ENCODE measurements around the gene GANC.

DNA sequence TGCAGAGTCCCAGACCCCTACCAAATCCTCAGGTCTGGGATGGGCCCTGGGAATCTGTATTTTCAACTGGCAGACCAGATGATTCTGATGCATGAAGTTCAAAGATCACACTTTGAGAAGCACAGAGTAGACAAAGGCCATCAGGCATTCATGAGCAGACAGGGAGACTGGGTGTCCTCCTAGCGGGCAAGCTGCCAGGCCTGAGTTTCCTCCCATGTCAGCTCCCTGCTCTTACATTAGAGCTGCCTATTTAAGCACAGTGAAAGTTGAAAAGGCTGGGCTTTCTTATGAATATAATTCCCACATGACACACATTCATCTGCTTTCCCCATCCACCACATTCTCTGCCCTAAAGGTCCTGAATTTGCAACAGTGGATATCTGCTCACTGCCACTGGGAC lies 100.3 kb downstream of the GANC start:
- TF ChIP-seq, protein P1, sequence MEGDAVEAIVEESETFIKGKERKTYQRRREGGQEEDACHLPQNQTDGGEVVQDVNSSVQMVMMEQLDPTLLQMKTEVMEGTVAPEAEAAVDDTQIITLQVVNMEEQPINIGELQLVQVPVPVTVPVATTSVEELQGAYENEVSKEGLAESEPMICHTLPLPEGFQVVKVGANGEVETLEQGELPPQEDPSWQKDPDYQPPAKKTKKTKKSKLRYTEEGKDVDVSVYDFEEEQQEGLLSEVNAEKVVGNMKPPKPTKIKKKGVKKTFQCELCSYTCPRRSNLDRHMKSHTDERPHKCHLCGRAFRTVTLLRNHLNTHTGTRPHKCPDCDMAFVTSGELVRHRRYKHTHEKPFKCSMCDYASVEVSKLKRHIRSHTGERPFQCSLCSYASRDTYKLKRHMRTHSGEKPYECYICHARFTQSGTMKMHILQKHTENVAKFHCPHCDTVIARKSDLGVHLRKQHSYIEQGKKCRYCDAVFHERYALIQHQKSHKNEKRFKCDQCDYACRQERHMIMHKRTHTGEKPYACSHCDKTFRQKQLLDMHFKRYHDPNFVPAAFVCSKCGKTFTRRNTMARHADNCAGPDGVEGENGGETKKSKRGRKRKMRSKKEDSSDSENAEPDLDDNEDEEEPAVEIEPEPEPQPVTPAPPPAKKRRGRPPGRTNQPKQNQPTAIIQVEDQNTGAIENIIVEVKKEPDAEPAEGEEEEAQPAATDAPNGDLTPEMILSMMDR (IDR thresholded peaks at IDR 0.05), result no peak
- TF ChIP-seq, protein P2, sequence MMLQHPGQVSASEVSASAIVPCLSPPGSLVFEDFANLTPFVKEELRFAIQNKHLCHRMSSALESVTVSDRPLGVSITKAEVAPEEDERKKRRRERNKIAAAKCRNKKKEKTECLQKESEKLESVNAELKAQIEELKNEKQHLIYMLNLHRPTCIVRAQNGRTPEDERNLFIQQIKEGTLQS (CRISPR knock-in tag; conservative IDR thresholded peaks at IDR 0.05), result no peak
- TF ChIP-seq, protein P3, sequence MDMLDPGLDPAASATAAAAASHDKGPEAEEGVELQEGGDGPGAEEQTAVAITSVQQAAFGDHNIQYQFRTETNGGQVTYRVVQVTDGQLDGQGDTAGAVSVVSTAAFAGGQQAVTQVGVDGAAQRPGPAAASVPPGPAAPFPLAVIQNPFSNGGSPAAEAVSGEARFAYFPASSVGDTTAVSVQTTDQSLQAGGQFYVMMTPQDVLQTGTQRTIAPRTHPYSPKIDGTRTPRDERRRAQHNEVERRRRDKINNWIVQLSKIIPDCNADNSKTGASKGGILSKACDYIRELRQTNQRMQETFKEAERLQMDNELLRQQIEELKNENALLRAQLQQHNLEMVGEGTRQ (CRISPR knock-in tag; IDR thresholded peaks at IDR 0.05), result no peak
- no peak for TF ChIP-seq CBFB (CRISPR knock-in tag; IDR thresholded peaks at IDR 0.05; ENCODE audit: low read depth)

All from WTC11 (cell line).